Fibroblast of lung (primary cell): Measurements from ENCODE around the gene B4GALT4. TPM values are rescaled to one million over a fixed set of nuclear protein-coding genes. Genes with fewer than 3 reads are reported as not detected.

Source experiments
- DNase-seq, 2 donors: peaks; one replicate each; pipeline versions ENCODE4 v3.0.0 to v3.0.0-alpha.2; 2010; ENCODE audit warnings: low read depth in 2 of 2
- H2AFZ ChIP-seq: 2 replicates; pipeline ENCODE4 v1.5.1; 2012; ENCODE audit warnings: low read length, control low read depth, inconsistent platforms
- H3K27ac ChIP-seq: 2 replicates; pipeline ENCODE4 v1.5.1; 2011; ENCODE audit warnings: low read length, control low read depth; ENCODE audit not compliant: insufficient read depth
- H3K27me3 ChIP-seq: 2 replicates; pipeline ENCODE4 v1.5.1; 2011; ENCODE audit warnings: mild to moderate bottlenecking, low read length; ENCODE audit not compliant: control insufficient read depth, insufficient read depth
- H3K36me3 ChIP-seq: 2 replicates; pipeline ENCODE4 v1.5.1; 2011; ENCODE audit warnings: low read length; ENCODE audit not compliant: control insufficient read depth, insufficient read depth
- H3K4me1 ChIP-seq: 2 replicates; pipeline ENCODE4 v1.5.1; 2011; ENCODE audit warnings: low read length; ENCODE audit not compliant: control insufficient read depth, insufficient read depth; ENCODE audit errors: extremely low read depth
- H3K4me2 ChIP-seq: 2 replicates; pipeline ENCODE4 v1.5.1; 2011; ENCODE audit warnings: low read length, control low read depth; ENCODE audit not compliant: insufficient read depth; ENCODE audit errors: extremely low read depth
- H3K4me3 ChIP-seq, 4 experiments: fragments of 200-600 bp in 1 of 4; sonication (generic) in 1 of 4; replicated peaks in 1 of 4; 2 replicates each; pipeline ENCODE4 v1.5.1; 2011 to 2016; ENCODE audit warnings: low read length in 4 of 4, low read depth in 3 of 4, mild to moderate bottlenecking in 3 of 4, control low read depth in 2 of 4, inconsistent platforms in 1 of 4, mixed read lengths in 1 of 4; ENCODE audit not compliant: insufficient read depth in 1 of 4; ENCODE audit errors: control extremely low read depth in 1 of 4
- H3K79me2 ChIP-seq: 2 replicates; pipeline ENCODE4 v1.5.1; 2012; ENCODE audit warnings: mild to moderate bottlenecking, low read length, inconsistent platforms; ENCODE audit not compliant: control insufficient read depth, insufficient read depth
- H3K9ac ChIP-seq: 2 replicates; pipeline ENCODE4 v1.5.1; 2011; ENCODE audit warnings: mild to moderate bottlenecking, low read length, control low read depth; ENCODE audit not compliant: insufficient read depth
- H3K9me3 ChIP-seq: 2 replicates; pipeline ENCODE4 v1.5.1; 2012; ENCODE audit warnings: low read depth, low read length; ENCODE audit not compliant: control insufficient read depth, insufficient read depth
- H4K20me1 ChIP-seq: 2 replicates; pipeline ENCODE4 v1.5.1; 2011; ENCODE audit warnings: low read length; ENCODE audit not compliant: control insufficient read depth, insufficient read depth; ENCODE audit errors: extremely low read depth
- EZH2 ChIP-seq: IDR thresholded peaks from 2 replicates; pipeline ENCODE4 v1.5.1; 2012; ENCODE audit warnings: low read length, control low read depth, mild to moderate bottlenecking; ENCODE audit errors: missing control alignments
- polyA plus RNA-seq, 2 donors: library from polyadenylated mRNA; depleted of rRNA in 1 of 2; stranded (reverse) in 1 of 2; unstranded in 1 of 2; fragments of >200 nt; gene quantifications; 2 replicates each; pipeline ENCODE4 v1.2.1, GENCODE V29; 2011 to 2012; ENCODE audit warnings: missing spikeins in 1 of 2
- total RNA-seq: library from RNA; depleted of rRNA; stranded (reverse); fragments of >200 nt; gene quantifications from 2 replicates; pipeline ENCODE4 v1.2.1, GENCODE V29; 2014
- TF ChIP-seq, protein P1 (sequence below), 2 donors: IDR thresholded peaks in 1 of 2; conservative IDR thresholded peaks in 1 of 2; 1 replicate in 1 of 2; 2 replicates in 1 of 2; pipeline ENCODE4 v1.5.1; 2011 to 2012; ENCODE audit warnings: low read length in 2 of 2, control low read depth in 1 of 2, inconsistent platforms in 1 of 2, low read depth in 1 of 2, mild to moderate bottlenecking in 1 of 2

Gene B4GALT4
- total and polyA plus RNA-seq, 2 donors (not counting 1 experiment from before 2014, with no cell fraction given), result 19.5 to 32.4 TPM

- H3K27ac ChIP-seq, result no peak overlapping the region
- H3K4me3 ChIP-seq, result no peak overlapping the region
- H3K9ac ChIP-seq, result no peak overlapping the region
- no peaks in the 10 kb centered on the region for H3K36me3 ChIP-seq
- H3K4me2 ChIP-seq, result no peak overlapping the region
- H3K27me3 ChIP-seq, result no peaks in the 10 kb centered on the region
- no peaks in the 10 kb centered on the region for H3K79me2 ChIP-seq
- DNase-seq, result no peak
- TF ChIP-seq EZH2, result no peak
- TF ChIP-seq, protein P1, sequence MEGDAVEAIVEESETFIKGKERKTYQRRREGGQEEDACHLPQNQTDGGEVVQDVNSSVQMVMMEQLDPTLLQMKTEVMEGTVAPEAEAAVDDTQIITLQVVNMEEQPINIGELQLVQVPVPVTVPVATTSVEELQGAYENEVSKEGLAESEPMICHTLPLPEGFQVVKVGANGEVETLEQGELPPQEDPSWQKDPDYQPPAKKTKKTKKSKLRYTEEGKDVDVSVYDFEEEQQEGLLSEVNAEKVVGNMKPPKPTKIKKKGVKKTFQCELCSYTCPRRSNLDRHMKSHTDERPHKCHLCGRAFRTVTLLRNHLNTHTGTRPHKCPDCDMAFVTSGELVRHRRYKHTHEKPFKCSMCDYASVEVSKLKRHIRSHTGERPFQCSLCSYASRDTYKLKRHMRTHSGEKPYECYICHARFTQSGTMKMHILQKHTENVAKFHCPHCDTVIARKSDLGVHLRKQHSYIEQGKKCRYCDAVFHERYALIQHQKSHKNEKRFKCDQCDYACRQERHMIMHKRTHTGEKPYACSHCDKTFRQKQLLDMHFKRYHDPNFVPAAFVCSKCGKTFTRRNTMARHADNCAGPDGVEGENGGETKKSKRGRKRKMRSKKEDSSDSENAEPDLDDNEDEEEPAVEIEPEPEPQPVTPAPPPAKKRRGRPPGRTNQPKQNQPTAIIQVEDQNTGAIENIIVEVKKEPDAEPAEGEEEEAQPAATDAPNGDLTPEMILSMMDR (conservative IDR thresholded peaks at IDR 0.05 in 1 of 2, IDR thresholded peaks at IDR 0.05 in 1 of 2; ENCODE audit: low read depth in 1 of 2, low read length in 2 of 2), result no peak
- no peaks in the 10 kb centered on the region for H4K20me1 ChIP-seq
- H3K4me1 ChIP-seq, result no peaks in the 10 kb centered on the region
- no peaks in the 10 kb centered on the region for H3K9me3 ChIP-seq
- H2AFZ ChIP-seq, result no peak overlapping the region
These were observed 20.4 kb upstream of the B4GALT4 start for GRCh38 chr3:119261055-119261454.

- Histone ChIP-seq H3K36me3 (no peaks in the 10 kb centered on the region), H3K79me2 (no peaks in the 10 kb centered on the region), H2AFZ (no peak overlapping the region), H3K9ac (no peak overlapping the region), H3K27me3 (no peaks in the 10 kb centered on the region), H3K4me1 (no peaks in the 10 kb centered on the region), H3K9me3 (no peaks in the 10 kb centered on the region), H4K20me1 (no peaks in the 10 kb centered on the region), H3K4me3 (no peak overlapping the region), H3K4me2 (no peak overlapping the region), H3K27ac (no peak overlapping the region)
- DNase-seq, result no peak
- TF ChIP-seq, protein P1 (conservative IDR thresholded peaks at IDR 0.05 in 1 of 2, IDR thresholded peaks at IDR 0.05 in 1 of 2; ENCODE audit: low read depth in 1 of 2, low read length in 2 of 2), result no peak
- TF ChIP-seq EZH2, result no peak
These were observed 19.1 kb upstream of the B4GALT4 start for GRCh38 chr3:119259821-119260220.

DNA sequence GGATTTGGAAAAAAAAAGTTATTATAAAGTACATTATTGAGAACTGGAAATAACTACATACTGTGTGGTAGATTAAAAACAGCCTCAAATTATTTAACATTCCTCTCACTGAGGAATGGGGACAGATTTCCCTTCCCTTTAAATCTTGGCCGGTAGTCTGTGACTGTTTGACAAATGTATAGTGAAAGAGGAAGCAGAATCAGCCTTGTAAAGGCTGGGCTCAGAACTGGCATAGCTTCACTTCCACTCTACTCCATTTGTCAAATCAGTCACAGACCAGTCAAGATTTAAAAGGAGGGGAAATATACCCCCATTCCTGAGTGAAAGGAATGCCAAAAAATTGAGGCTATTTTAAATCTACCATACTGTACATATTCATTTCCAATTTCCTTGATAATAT, 18.2 kb upstream of the B4GALT4 start:
- TF ChIP-seq, protein P1 (conservative IDR thresholded peaks at IDR 0.05 in 1 of 2, IDR thresholded peaks at IDR 0.05 in 1 of 2; ENCODE audit: low read depth in 1 of 2, low read length in 2 of 2), result no peak
- no peak for TF ChIP-seq EZH2
- H4K20me1 ChIP-seq, result no peaks in the 10 kb centered on the region
- H2AFZ ChIP-seq, result no peak overlapping the region

More for the DNA sequence above, 18.2 kb upstream of the B4GALT4 start:
- Histone ChIP-seq H3K4me1 (no peaks in the 10 kb centered on the region), H3K4me3 (no peak overlapping the region), H3K27ac (no peak overlapping the region), H3K27me3 (no peaks in the 10 kb centered on the region), H3K79me2 (no peaks in the 10 kb centered on the region), H3K4me2 (no peak overlapping the region), H3K36me3 (no peaks in the 10 kb centered on the region), H3K9ac (no peak overlapping the region), H3K9me3 (no peaks in the 10 kb centered on the region)
- DNase-seq, result no peak
